Esophagus muscularis mucosa (tissue), 4 donors: ENCODE measurements around the gene GSC2.

Source experiments
- CTCF ChIP-seq, 3 experiments: fragments of 200-600 bp in 2 of 3; fragments of 450-650 bp in 1 of 3; sonication (generic) in 2 of 3; IDR thresholded peaks; one replicate each; pipeline ENCODE4 v1.5.1; 2017 to 2019; ENCODE audit warnings: antibody characterized with exemption in 3 of 3, mild to moderate bottlenecking in 2 of 3, moderate library complexity in 1 of 3
- EP300 ChIP-seq: sonication (generic); formaldehyde crosslinking; IDR thresholded peaks from one replicate; pipeline ENCODE4 v1.6.1; 2017; ENCODE audit warnings: antibody characterized with exemption
- POLR2A ChIP-seq: fragments of 450-650 bp; IDR thresholded peaks from one replicate; pipeline ENCODE4 v1.6.1; 2017; ENCODE audit warnings: antibody characterized with exemption, moderate library complexity, mild to moderate bottlenecking, low read depth

GRCh38 chr22:19149991-19150390 lies at the start of gene GSC2:
- TF ChIP-seq POLR2A: no peak
- TF ChIP-seq CTCF (IDR thresholded peaks at IDR 0.05): no peak
- TF ChIP-seq EP300: no peak
